NOMO-1 treated with DMSO at 0.1 percent for 48 hours (cell line): ENCODE results near the gene SCYL3.
"Not testable (repeated sequence)": the region's sequence is repeated elsewhere in the genome, so short reads cannot be mapped to it uniquely, and the experiment has no call there.

Source experiments
- DNase-seq: peaks from one replicate; lab custom pipeline; 2025; ENCODE audit not compliant: unreplicated experiment; lab: John Stamatoyannopoulos, UW

The SCYL3 gene

GRCh38 chr1:169873582-169874199, 20.0 kb downstream of the SCYL3 start:
- no peak for DNase-seq

GRCh38 chr1:169872906-169873305, 20.8 kb downstream of the SCYL3 start:
- no peak for DNase-seq

GRCh38 chr1:169871988-169872387, 21.7 kb downstream of the SCYL3 start:
- DNase-seq: not testable (repeated sequence)

- no peak for DNase-seq
These were observed 24.3 kb downstream of the SCYL3 start for GRCh38 chr1:169869426-169869825.

GRCh38 chr1:169868978-169869377, 24.7 kb downstream of the SCYL3 start:
- no peak for DNase-seq

- DNase-seq: no peak
These were observed 26.6 kb downstream of the SCYL3 start for GRCh38 chr1:169867012-169867675.

GRCh38 chr1:169866577-169866976, 27.1 kb downstream of the SCYL3 start:
- no peak for DNase-seq

- not testable (repeated sequence) for DNase-seq
These were observed 29.2 kb downstream of the SCYL3 start for GRCh38 chr1:169864531-169864930.

GRCh38 chr1:169860750-169861149, 32.9 kb downstream of the SCYL3 start:
- DNase-seq: no peak

- DNase-seq: no peak
These were observed 33.5 kb downstream of the SCYL3 start for GRCh38 chr1:169860187-169860586.

GRCh38 chr1:169859001-169859400, 34.7 kb downstream of the SCYL3 start:
- DNase-seq: no peak

GRCh38 chr1:169858467-169858866, 35.2 kb downstream of the SCYL3 start:
- DNase-seq: no peak

- DNase-seq: no peak
These were observed 40.4 kb downstream of the SCYL3 start for GRCh38 chr1:169853341-169853740.

- no peak for DNase-seq
These were observed 44.2 kb downstream of the SCYL3 start for GRCh38 chr1:169849346-169850022.

GRCh38 chr1:169848456-169848855, 45.2 kb downstream of the SCYL3 start:
- DNase-seq: no peak

GRCh38 chr1:169844941-169845608, 48.6 kb downstream of the SCYL3 start:
- no peak for DNase-seq

GRCh38 chr1:169838942-169839341, 54.8 kb downstream of the SCYL3 start:
- DNase-seq: no peak

GRCh38 chr1:169836198-169836597, 57.5 kb downstream of the SCYL3 start:
- no peak for DNase-seq

- no peak for DNase-seq
These were observed 58.0 kb downstream of the SCYL3 start for GRCh38 chr1:169835647-169836046.

- DNase-seq: no peak
These were observed 58.8 kb downstream of the SCYL3 start for GRCh38 chr1:169834869-169835268.

- DNase-seq: no peak
These were observed 60.4 kb downstream of the SCYL3 start for GRCh38 chr1:169833179-169833901.
